Stimulated activated CD4-positive, alpha-beta T cell treated with anti-CD3 and anti-CD28 coated beads, Interleukin-15, amount 100 ng/mL, for 1 hour (primary cell): ENCODE results near the gene SLC22A23.
"Not testable (repeated sequence)": the region's sequence is repeated elsewhere in the genome, so short reads cannot be mapped to it uniquely, and the experiment has no call there.

ENCODE experiments used
- DNase-seq, 2 donors: peaks; one replicate each; pipeline ENCODE4 v3.0.0-alpha.2; 2020; ENCODE audit warnings: low read depth in 1 of 2, low spot score in 1 of 2

The SLC22A23 gene

DNA sequence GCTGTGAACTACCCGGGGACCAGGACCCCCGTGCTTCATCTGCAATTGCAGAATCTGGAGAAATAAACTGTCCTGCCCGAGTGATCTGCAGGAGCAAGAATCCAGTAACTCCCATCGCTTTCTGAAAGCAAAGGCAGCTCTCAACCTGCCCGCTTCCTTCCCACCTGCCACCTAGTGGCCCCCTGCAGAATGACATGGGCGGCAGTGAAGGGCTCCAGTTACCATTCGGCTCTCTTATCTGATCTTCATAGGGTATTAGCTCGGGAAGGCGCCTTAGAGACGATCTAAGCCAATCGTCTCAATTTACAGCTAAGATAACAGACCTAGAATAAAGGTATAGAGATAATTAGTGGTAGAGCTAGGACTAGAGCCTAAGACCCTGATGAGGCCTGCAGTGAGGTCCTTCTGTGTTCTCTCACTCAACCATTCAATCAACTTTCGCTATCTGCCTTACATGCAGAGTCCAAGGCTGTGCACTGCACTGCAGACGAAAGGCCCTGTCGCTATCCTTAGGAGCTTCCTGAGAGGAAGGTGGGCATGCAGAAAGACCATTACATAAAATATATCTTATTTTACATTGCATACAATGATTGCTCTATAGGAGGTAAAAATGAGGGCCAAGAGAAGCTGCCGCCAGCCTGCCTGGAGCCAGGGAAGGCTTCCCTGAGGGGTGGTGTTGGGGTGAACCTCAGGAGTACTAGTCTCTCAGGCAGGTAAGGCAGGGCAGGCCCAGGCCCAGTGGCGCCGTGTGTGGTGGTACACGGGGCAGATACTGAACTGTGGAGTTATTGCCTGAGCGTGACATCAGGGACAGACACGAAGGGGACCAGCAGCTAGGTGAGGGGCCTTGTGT lies 205.2 kb downstream of the SLC22A23 start:
- DNase-seq: peak; percentile 60 to 71

GRCh38 chr6:3250231-3250675 lies 206.6 kb downstream of the SLC22A23 start:
- no peak for DNase-seq

GRCh38 chr6:3249821-3250220 lies 207.0 kb downstream of the SLC22A23 start:
- no peak for DNase-seq

- DNase-seq: no peak
Measured at GRCh38 chr6:3247255-3248146, 209.3 kb downstream of the SLC22A23 start.

DNA sequence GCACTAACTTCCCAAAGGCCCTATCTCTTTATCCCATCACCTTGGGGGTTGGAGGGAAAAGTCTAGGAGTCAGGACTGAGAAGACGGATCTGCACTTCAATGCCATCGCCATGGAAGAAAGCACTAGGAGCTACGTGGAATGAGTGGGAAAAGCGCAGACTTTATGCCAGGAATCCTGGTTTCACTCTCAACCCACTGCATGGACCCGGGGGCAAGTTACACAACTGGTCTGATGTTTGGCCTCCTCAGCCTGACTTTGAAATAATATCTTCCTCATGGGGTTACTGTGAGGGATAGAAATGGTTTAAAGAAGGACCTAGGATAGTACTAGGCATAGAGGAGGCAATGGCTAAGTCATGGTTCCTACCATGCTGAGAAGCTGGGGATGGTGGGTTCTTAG lies 211.6 kb downstream of the SLC22A23 start:
- no peak for DNase-seq

- DNase-seq: not testable (repeated sequence)
Measured at GRCh38 chr6:3244832-3245161, 212.1 kb downstream of the SLC22A23 start.

DNA sequence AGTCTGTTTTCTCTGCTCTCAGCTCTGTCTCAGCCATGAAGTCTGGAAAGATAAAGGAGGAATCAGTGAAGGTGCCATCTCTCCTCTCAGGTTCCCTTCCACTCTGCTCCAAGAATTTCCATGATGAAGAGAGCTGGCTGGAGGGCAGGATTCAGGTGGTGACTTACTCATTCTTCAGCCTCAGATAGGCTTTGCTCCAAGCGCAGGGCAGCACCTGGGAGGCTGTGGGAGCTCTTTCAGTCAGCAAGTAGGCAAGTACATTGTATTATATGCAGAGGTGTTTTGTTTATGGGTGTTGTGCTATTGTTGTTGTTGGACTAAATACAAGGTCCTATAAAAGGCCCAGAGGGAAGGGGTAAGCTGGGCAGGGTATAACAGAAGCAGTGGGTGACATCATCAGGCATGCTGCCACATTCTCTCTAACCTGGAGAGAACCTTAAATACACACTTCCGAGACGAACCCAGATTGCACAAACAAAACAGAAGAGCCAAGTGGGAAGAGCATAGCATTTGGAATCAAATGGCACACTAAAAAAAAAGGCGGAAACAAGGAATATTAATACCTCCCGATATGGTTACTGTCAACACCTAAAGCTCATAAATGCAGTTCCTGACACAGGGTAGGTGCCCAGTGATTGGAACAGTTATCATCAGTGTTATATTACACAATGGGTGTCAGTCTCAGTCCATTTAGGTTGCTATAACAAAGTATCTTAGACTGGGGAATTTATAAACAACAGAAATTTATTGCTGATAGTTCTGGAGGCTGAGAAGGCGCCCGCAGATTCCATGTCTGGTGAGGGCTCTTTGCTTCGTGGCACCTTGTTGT lies 212.6 kb downstream of the SLC22A23 start:
- DNase-seq: no peak

GRCh38 chr6:3242768-3243167 lies 214.1 kb downstream of the SLC22A23 start:
- no peak for DNase-seq

- DNase-seq: not testable (repeated sequence)
Measured at GRCh38 chr6:3241745-3242144, 215.1 kb downstream of the SLC22A23 start.

DNA sequence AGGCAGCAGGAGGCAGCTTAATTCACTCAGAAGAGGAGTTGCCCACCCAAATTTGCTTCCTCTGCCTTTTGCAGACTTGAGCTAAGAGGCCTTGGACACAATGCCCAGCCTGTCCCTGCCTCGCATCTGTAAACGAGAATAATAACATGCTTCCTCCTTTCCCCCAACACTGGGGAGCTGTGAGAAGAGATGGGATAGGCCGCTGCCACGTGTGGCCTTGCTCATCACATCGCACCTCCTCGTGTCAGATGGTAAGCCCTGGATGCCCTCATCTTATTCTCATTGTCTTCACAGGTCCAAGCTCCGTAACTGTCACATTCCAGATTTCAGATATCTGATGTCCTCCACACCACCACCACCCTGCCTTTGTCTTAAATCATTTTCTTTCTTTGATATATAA lies 216.3 kb downstream of the SLC22A23 start:
- DNase-seq: no peak

DNA sequence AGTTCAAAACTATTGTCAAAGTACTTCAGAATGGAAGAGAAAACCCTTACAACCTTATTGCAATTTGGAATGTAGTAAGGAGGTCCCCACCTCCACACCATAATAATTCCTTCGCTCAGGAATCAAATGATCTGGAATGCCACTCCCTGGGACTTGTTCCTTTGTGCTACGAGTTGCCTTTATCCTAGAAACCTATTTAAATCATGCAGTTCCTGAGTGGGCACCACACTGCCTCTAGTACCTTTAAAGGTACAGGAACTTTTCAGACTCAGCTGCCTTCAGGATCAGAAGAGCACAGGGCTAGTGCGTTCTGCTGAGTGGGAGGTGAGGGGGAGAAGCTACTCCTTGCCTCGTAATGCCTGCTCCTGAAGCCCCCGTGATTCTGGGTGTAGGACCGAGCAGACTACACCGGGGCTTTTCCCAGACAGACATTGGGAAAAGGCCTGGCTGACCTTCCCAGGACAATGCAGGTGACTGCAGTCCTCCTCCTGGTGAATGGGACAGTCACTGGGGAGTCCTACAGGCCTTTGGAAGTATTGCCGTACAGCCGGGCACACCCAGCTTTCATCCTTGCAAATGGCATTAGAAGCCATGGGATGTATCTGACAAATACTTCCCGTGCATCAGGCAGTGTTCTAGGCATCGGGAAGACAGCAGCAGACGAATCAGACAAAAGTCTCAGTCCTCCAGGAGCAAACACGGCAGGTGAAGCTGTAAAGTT lies 217.6 kb downstream of the SLC22A23 start:
- no peak for DNase-seq

- DNase-seq: no peak
Measured at GRCh38 chr6:3237761-3238662, 218.8 kb downstream of the SLC22A23 start.

DNA sequence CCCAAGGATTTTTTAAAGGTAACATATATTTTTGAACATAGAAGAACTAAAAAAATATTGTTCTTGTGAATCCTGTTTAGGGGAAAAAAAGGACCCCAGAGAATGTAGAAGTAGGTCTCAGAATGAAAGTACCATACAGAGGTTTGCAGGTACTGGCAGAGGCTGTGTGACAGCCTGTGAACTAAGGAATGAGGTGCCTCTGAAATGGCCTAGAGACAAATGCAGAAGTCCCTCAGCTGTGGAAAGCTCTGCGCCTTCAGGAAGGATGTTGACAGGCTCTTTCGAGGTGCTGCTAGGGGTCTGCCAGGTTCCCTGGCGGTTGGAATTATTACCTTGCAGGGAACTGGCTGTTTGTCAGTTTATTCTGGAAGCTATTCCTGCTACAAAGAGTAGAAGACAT lies 220.8 kb downstream of the SLC22A23 start:
- DNase-seq: no peak

DNA sequence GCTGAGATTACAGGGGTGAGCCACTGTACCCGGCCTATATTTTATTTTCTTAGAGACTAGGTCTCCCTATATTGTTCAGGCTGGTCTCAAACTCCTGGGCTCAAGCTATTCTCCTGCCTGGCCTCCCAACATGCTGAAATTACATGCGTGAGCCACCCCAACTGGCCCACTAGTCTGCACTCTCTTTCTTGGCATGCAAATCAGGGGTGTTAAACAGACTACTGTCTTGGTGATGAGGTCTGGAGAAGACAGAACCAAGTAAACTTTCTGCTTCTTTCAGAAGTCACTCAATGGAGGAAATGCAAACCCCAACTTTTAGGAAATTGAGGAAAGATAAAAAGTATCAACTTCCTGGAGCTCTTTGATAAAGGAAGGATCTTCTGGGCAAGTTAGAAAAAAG lies 221.4 kb downstream of the SLC22A23 start:
- DNase-seq: no peak

- no peak for DNase-seq
Measured at GRCh38 chr6:3233904-3234303, 222.9 kb downstream of the SLC22A23 start.

- DNase-seq: no peak
Measured at GRCh38 chr6:3233321-3233720, 223.5 kb downstream of the SLC22A23 start.

- DNase-seq: no peak
Measured at GRCh38 chr6:3232017-3232945, 224.6 kb downstream of the SLC22A23 start.

- no peak for DNase-seq
Measured at GRCh38 chr6:3231247-3232016, 225.4 kb downstream of the SLC22A23 start.
